Activated naive CD8-positive, alpha-beta T cell (primary cell): Measurements from ENCODE around the gene GRM7.

ENCODE experiments used
- H3K27ac Mint-ChIP-seq: one replicate; pipeline ENCODE4 v1.8.0; 2021; ENCODE audit warnings: mixed read lengths
- H3K27me3 Mint-ChIP-seq: one replicate; pipeline ENCODE4 v1.8.0; 2021; ENCODE audit warnings: mixed read lengths
- H3K36me3 Mint-ChIP-seq: one replicate; pipeline ENCODE4 v1.8.0; 2021; ENCODE audit warnings: mixed read lengths
- H3K4me1 Mint-ChIP-seq: one replicate; pipeline ENCODE4 v1.8.0; 2021; ENCODE audit warnings: low read depth, mixed read lengths
- H3K4me3 Mint-ChIP-seq: one replicate; pipeline ENCODE4 v1.8.0; 2021; ENCODE audit warnings: mild to moderate bottlenecking, mixed read lengths
- H3K9me3 Mint-ChIP-seq: one replicate; pipeline ENCODE4 v1.8.0; 2021; ENCODE audit warnings: low read depth, mixed read lengths

GRM7 gene

GRCh38 chr3:7707187-7707586, 846.3 kb downstream of the GRM7 start:
- Mint-ChIP-seq H3K9me3 (no peaks in the 10 kb centered on the region), H3K4me1 (peaks cover 14% of the 10 kb centered on the region), H3K27me3 (peaks cover 1% of the 10 kb centered on the region), H3K36me3 (no peaks in the 10 kb centered on the region), H3K27ac (no peak overlapping the region), H3K4me3 (no peak overlapping the region)

- H3K4me1 Mint-ChIP-seq = peaks cover 14% of the 10 kb centered on the region
These were observed 848.6 kb downstream of the GRM7 start for GRCh38 chr3:7709376-7710082.

GRCh38 chr3:7710284-7710683, 849.4 kb downstream of the GRM7 start:
- Mint-ChIP-seq H3K9me3 (no peaks in the 10 kb centered on the region), H3K36me3 (no peaks in the 10 kb centered on the region), H3K4me3 (no peak overlapping the region), H3K27me3 (peaks cover 1% of the 10 kb centered on the region), H3K4me1 (peaks cover 14% of the 10 kb centered on the region), H3K27ac (no peak overlapping the region)

More at GRCh38 chr3:7709376-7710082, 848.6 kb downstream of the GRM7 start:
- Mint-ChIP-seq H3K4me3 (no peak overlapping the region), H3K27me3 (peaks cover 1% of the 10 kb centered on the region), H3K36me3 (no peaks in the 10 kb centered on the region), H3K27ac (no peak overlapping the region), H3K9me3 (no peaks in the 10 kb centered on the region)

DNA sequence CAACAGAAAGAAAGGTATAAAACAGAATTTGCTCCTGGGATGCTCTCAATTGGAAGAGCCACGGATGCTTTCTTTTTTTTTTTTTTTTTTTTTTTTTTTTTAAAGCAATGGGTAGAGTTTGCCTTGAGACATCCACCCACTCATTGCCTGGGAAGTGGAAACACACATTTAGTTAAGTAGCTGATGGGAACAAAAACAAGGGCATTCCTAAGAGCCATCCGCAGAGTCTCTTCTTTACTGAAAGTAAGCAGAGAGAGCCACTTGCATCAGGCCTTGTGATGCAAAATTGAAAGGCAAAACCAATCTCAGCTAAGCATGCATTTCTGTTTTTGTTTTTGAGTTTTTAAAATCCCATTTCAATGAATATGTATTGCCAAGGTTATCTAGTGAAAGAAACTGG, 852.8 kb downstream of the GRM7 start:
- H3K27ac Mint-ChIP-seq = no peak overlapping the region
- H3K4me3 Mint-ChIP-seq = no peak overlapping the region
- no peaks in the 10 kb centered on the region for H3K9me3 Mint-ChIP-seq
- H3K4me1 Mint-ChIP-seq = peaks cover 8% of the 10 kb centered on the region
- H3K36me3 Mint-ChIP-seq = no peaks in the 10 kb centered on the region
- H3K27me3 Mint-ChIP-seq = no peaks in the 10 kb centered on the region

DNA sequence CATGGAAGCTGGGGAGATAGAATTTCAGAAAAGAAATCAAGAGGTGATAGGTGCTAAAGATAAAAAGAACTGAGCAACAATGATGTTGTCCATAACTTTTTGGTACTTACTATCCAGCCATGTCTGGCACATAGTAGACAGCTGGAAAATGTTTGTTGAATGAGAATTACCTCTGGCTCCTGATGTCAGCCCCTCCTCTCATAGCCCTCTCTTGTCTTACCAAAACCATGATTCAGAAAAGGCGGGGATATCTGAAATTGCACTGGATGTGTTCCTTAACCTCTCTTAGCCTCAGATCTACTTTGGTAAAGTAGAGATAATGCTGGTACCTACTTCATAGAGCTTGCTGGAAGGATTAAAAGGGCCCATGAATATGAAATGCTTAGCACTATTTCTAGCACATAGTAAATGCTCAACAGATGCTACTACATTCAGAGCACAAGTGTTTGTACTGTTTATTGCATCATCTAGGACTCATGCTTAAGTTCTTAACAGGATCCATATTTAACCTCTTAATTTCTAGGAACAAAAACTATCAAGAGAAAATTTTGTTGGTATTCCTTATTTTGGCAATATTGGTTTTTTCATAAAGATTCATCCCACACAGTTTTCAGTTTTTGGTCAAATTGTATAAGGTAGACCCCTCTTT, 859.9 kb downstream of the GRM7 start:
- Mint-ChIP-seq H3K9me3 (no peaks in the 10 kb centered on the region), H3K27ac (no peak overlapping the region), H3K4me1 (no peaks in the 10 kb centered on the region), H3K36me3 (no peaks in the 10 kb centered on the region), H3K4me3 (no peak overlapping the region), H3K27me3 (no peaks in the 10 kb centered on the region)

DNA sequence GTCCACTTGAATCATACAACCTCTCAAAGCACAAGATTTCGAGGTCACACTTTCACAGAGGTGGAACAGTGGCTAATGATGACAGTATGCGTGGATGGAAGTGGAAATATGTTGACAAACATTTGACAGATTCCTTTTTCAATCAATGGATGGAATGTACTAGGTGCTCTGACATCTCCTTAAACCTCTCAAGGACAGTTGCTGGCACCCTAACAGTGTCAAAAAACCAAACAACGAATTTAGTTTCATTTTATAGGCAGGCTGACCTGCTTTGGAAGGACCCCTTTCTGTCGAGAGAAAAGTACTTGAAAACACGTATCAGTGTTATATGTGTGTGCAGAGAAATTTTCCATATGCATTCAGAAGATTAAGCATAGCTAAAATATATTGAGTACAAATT, 861.0 kb downstream of the GRM7 start:
- H3K36me3 Mint-ChIP-seq = no peaks in the 10 kb centered on the region
- H3K27me3 Mint-ChIP-seq = no peaks in the 10 kb centered on the region
- no peak overlapping the region for H3K27ac Mint-ChIP-seq
- no peaks in the 10 kb centered on the region for H3K4me1 Mint-ChIP-seq
- H3K4me3 Mint-ChIP-seq = no peak overlapping the region
- H3K9me3 Mint-ChIP-seq = no peaks in the 10 kb centered on the region

GRCh38 chr3:7728566-7729519, 867.9 kb downstream of the GRM7 start:
- Mint-ChIP-seq H3K36me3 (no peaks in the 10 kb centered on the region), H3K27me3 (no peaks in the 10 kb centered on the region), H3K9me3 (no peaks in the 10 kb centered on the region), H3K27ac (no peak overlapping the region), H3K4me1 (no peaks in the 10 kb centered on the region), H3K4me3 (no peak overlapping the region)

DNA sequence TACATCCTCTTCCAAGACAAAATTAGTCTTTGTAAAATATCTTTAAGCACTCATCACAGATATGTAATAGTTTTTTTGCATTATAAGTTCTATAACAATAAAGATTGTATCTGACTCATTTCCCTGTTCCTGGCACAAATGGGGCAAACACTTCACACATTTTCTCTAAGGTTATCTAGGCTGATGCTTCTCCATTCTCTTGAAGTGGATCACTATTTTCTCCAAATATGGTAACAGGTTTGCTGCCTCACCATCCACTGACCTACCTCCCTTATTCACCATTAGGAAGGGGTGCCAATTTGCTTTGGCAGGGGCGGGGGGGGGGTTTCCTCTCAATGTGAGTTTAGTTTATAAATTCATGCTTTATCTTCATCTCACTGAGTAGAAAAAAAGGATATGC, 873.0 kb downstream of the GRM7 start:
- no peaks in the 10 kb centered on the region for H3K4me1 Mint-ChIP-seq
- H3K27me3 Mint-ChIP-seq = no peaks in the 10 kb centered on the region
- no peaks in the 10 kb centered on the region for H3K36me3 Mint-ChIP-seq
- no peak overlapping the region for H3K27ac Mint-ChIP-seq
- H3K9me3 Mint-ChIP-seq = no peaks in the 10 kb centered on the region
- no peak overlapping the region for H3K4me3 Mint-ChIP-seq

DNA sequence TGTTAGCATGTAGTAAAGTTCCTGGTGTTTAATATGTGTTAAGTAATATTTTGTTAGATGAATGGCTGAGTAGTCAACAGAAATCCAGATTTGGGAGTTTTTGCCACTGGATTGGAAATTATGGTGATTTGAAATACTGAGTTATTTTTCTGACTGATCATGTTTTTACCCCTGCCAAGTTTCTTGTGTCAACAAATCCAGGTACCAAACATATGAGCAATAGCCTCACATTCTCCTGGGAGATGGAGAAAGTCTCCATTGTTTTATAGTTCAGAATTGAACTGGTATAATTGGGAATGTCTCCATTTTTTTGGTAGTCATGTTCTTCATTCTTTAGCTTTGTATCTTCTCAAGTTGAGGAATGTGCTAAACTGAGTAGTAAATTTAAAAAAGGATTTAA, 873.5 kb downstream of the GRM7 start:
- Mint-ChIP-seq H3K36me3 (no peaks in the 10 kb centered on the region), H3K4me3 (no peak overlapping the region), H3K9me3 (no peaks in the 10 kb centered on the region), H3K4me1 (no peaks in the 10 kb centered on the region), H3K27ac (no peak overlapping the region), H3K27me3 (peaks cover 2% of the 10 kb centered on the region)

- Mint-ChIP-seq H3K27me3 (peaks cover 2% of the 10 kb centered on the region), H3K36me3 (no peaks in the 10 kb centered on the region), H3K4me3 (no peak overlapping the region), H3K4me1 (no peaks in the 10 kb centered on the region), H3K9me3 (no peaks in the 10 kb centered on the region), H3K27ac (no peak overlapping the region)
These were observed 876.3 kb downstream of the GRM7 start for GRCh38 chr3:7737263-7737662.

DNA sequence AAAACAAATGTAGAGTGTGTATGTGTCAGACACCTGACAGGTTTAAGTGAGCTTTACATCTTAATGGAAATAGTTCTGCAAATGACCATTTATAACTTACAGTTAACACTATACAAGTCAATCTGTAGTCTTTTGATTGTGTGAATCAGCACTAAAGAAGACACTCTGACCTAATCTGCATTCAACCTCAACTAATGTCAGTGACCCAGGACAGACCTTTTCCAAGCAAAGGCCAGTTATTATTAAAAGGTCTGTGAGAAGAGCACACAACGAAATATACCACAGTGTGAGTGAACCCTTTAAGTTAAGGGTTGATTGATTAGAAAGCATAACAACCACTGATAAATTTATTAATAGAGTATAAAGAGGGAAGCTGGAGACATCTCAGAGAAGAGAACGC, 878.8 kb downstream of the GRM7 start:
- no peak overlapping the region for H3K27ac Mint-ChIP-seq
- H3K9me3 Mint-ChIP-seq = no peaks in the 10 kb centered on the region
- peaks cover 2% of the 10 kb centered on the region for H3K27me3 Mint-ChIP-seq
- H3K4me1 Mint-ChIP-seq = no peaks in the 10 kb centered on the region
- H3K36me3 Mint-ChIP-seq = no peaks in the 10 kb centered on the region
- no peak overlapping the region for H3K4me3 Mint-ChIP-seq

- Mint-ChIP-seq H3K9me3 (no peaks in the 10 kb centered on the region), H3K4me3 (no peak overlapping the region), H3K27me3 (peaks cover 2% of the 10 kb centered on the region), H3K4me1 (no peaks in the 10 kb centered on the region), H3K27ac (no peak overlapping the region), H3K36me3 (no peaks in the 10 kb centered on the region)
These were observed 879.5 kb downstream of the GRM7 start for GRCh38 chr3:7740458-7740857.

- H3K4me3 Mint-ChIP-seq = no peak overlapping the region
- H3K27me3 Mint-ChIP-seq = peaks cover 2% of the 10 kb centered on the region
- H3K27ac Mint-ChIP-seq = no peak overlapping the region
- no peaks in the 10 kb centered on the region for H3K4me1 Mint-ChIP-seq
- H3K36me3 Mint-ChIP-seq = no peaks in the 10 kb centered on the region
- no peaks in the 10 kb centered on the region for H3K9me3 Mint-ChIP-seq
These were observed 883.9 kb downstream of the GRM7 start for GRCh38 chr3:7744850-7745249.

- Mint-ChIP-seq H3K36me3 (no peaks in the 10 kb centered on the region), H3K4me3 (no peak overlapping the region), H3K27ac (no peak overlapping the region)
These were observed 884.8 kb downstream of the GRM7 start for GRCh38 chr3:7745711-7746110.

More at GRCh38 chr3:7745711-7746110, 884.8 kb downstream of the GRM7 start:
- no peaks in the 10 kb centered on the region for H3K9me3 Mint-ChIP-seq
- no peaks in the 10 kb centered on the region for H3K4me1 Mint-ChIP-seq
- peaks cover 2% of the 10 kb centered on the region for H3K27me3 Mint-ChIP-seq
